GM10266 (cell line): Measurements from ENCODE around the gene PRPF19.
A peak's percentile ranks its signal among the peaks of the same experiment; 100 is the strongest.

ENCODE experiments used
- DNase-seq: peaks from one replicate; pipeline ENCODE4 v3.0.0; 2012; ENCODE audit errors: extremely low spot score
- CTCF ChIP-seq: IDR thresholded peaks from 2 replicates; pipeline ENCODE4 v1.5.1; 2012; ENCODE audit warnings: mild to moderate bottlenecking, low read depth; ENCODE audit not compliant: control insufficient read depth, insufficient read depth; ENCODE audit errors: missing control alignments

The PRPF19 gene

GRCh38 chr11:60902625-60903024 lies 3.8 kb downstream of the PRPF19 start:
- no peak for TF ChIP-seq CTCF
- no peak for DNase-seq

GRCh38 chr11:60900673-60901404 lies 5.5 kb downstream of the PRPF19 start:
- no peak for TF ChIP-seq CTCF
- no peak for DNase-seq

- no peak for DNase-seq
- peak; percentile 4 for TF ChIP-seq CTCF
Measured at GRCh38 chr11:60899977-60900376, 6.4 kb downstream of the PRPF19 start.

- DNase-seq: peak; percentile 47
- TF ChIP-seq CTCF: peak; percentile 94
Measured at GRCh38 chr11:60899046-60899936, 7.1 kb downstream of the PRPF19 start.

GRCh38 chr11:60897496-60897895 lies 8.9 kb downstream of the PRPF19 start:
- no peak for TF ChIP-seq CTCF
- no peak for DNase-seq

- TF ChIP-seq CTCF: no peak
- DNase-seq: no peak
Measured at GRCh38 chr11:60895687-60896086, 10.7 kb downstream of the PRPF19 start.

- no peak for TF ChIP-seq CTCF
- no peak for DNase-seq
Measured at GRCh38 chr11:60891103-60891741, 15.2 kb downstream of the PRPF19 start.
